RWPE2 (cell line): ENCODE results near the gene CHRM5.

Experiments used
- ATAC-seq: fragments of 200-7000 bp; cut with Tn5 transposase; 3 replicates; pipeline ENCODE4 v1.9.1; 2021; ENCODE audit warnings: low read depth
- DNase-seq: peaks from one replicate; pipeline ENCODE4 v3.0.0-alpha.2; 2020; ENCODE audit warnings: low spot score
- H3K27ac ChIP-seq: fragments of 450-650 bp; 2 replicates; pipeline ENCODE4 v1.5.1; 2017; ENCODE audit warnings: mild to moderate bottlenecking; ENCODE audit not compliant: poor library complexity, severe bottlenecking
- H3K27me3 ChIP-seq: fragments of 250-450 bp; sonication (Bioruptor Pico); 2 replicates; pipeline ENCODE4 v1.5.1; 2021; ENCODE audit warnings: mild to moderate bottlenecking, moderate library complexity; ENCODE audit not compliant: insufficient read depth, poor library complexity, severe bottlenecking
- H3K36me3 ChIP-seq: fragments of 250-450 bp; sonication (Bioruptor Pico); 2 replicates; pipeline ENCODE4 v1.5.1; 2020; ENCODE audit warnings: low read depth, mild to moderate bottlenecking, moderate library complexity
- H3K4me1 ChIP-seq: fragments of 250-450 bp; sonication (Bioruptor Pico); 2 replicates; pipeline ENCODE4 v1.5.1; 2021; ENCODE audit warnings: mild to moderate bottlenecking, moderate library complexity; ENCODE audit not compliant: insufficient read depth, poor library complexity, severe bottlenecking
- H3K4me3 ChIP-seq: fragments of 250-450 bp; sonication (Bioruptor Pico); 2 replicates; pipeline ENCODE4 v1.5.1; 2021; ENCODE audit warnings: mild to moderate bottlenecking, moderate library complexity; ENCODE audit not compliant: severe bottlenecking
- H3K9me3 ChIP-seq: fragments of 250-450 bp; sonication (Bioruptor Pico); 2 replicates; pipeline ENCODE4 v1.5.1; 2021; ENCODE audit warnings: mild to moderate bottlenecking, moderate library complexity; ENCODE audit not compliant: severe bottlenecking
- TF ChIP-seq, protein P1 (sequence below): fragments of 450-650 bp; IDR thresholded peaks from one replicate; pipeline ENCODE4 v1.5.1; 2017; ENCODE audit warnings: mild to moderate bottlenecking, moderate library complexity; ENCODE audit not compliant: poor library complexity, severe bottlenecking

The CHRM5 gene

DNA sequence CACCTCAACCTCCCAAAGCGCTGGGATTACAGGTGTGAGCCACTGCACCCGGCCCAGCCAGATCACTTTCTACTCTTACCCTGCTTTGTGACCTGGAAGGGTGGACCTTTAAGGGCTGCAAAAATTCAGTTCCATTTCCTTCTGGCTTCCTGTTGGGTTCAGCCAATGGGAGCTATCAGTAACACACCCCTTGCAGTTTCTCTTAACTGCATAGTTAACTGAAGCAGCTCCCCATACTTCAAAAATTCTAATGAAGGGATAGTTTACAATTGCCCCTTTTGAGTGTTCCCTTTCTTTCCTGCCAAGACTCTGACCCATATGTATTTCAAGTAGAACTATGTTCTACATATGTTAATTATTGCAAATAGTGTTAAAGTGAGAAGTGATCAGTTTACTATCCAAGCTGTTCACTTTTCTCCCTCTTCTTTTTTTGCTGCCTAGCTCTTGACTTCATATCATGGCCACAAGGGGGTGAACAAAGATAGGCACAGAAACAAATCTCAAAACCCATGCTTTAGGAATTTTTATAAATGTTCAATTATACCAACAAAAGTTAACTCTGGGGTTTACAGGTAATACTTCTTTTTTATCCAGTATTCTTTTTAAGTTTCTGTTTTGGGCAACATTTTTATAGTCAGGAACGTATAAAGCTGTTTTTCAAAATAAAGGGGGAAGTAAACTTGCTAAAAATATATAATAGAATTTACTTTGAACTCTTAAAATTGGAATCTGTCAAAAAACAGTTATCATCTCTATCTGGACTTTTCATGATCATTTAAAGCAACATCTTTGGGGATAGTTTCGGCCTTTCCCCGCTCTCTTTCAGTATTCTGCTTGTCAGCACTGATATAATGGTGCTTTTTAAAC, 141.7 kb downstream of the CHRM5 start:
- Histone ChIP-seq H3K4me1 (no peaks in the 10 kb centered on the region), H3K36me3 (no peaks in the 10 kb centered on the region), H3K27me3 (no peaks in the 10 kb centered on the region), H3K27ac (no peak overlapping the region), H3K9me3 (no peaks in the 10 kb centered on the region), H3K4me3 (no peak overlapping the region)
- DNase-seq = no peak
- ATAC-seq = peak; percentile 71; the same call in 2 of the 3 replicates
- TF ChIP-seq, protein P1, sequence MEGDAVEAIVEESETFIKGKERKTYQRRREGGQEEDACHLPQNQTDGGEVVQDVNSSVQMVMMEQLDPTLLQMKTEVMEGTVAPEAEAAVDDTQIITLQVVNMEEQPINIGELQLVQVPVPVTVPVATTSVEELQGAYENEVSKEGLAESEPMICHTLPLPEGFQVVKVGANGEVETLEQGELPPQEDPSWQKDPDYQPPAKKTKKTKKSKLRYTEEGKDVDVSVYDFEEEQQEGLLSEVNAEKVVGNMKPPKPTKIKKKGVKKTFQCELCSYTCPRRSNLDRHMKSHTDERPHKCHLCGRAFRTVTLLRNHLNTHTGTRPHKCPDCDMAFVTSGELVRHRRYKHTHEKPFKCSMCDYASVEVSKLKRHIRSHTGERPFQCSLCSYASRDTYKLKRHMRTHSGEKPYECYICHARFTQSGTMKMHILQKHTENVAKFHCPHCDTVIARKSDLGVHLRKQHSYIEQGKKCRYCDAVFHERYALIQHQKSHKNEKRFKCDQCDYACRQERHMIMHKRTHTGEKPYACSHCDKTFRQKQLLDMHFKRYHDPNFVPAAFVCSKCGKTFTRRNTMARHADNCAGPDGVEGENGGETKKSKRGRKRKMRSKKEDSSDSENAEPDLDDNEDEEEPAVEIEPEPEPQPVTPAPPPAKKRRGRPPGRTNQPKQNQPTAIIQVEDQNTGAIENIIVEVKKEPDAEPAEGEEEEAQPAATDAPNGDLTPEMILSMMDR = peak; percentile 99

DNA sequence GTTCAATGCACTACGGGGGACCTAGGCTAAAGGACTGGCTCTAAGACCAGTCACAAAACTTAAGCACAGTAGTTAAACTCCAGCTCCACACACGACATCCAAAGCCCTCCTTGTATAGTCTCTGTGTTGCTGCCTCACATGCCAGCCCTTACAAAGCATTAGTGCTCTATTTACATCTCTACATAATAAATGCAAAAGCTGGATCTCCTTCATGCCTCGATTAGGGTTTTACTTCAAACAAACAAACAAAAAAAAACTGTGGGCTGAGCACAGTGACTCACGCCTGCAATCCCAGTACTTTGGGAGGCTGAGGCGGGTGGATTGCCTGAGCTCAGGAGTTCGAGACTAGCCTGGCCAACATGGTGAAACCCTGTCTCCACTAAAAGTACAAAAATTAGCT, 143.2 kb downstream of the CHRM5 start:
- no peaks in the 10 kb centered on the region for H3K9me3 ChIP-seq
- TF ChIP-seq, protein P1 = no peak
- H3K27me3 ChIP-seq = no peaks in the 10 kb centered on the region
- no peaks in the 10 kb centered on the region for H3K4me1 ChIP-seq
- H3K4me3 ChIP-seq = no peak overlapping the region
- ATAC-seq = no peak
- no peak overlapping the region for H3K27ac ChIP-seq
- H3K36me3 ChIP-seq = no peaks in the 10 kb centered on the region
- DNase-seq = no peak

DNA sequence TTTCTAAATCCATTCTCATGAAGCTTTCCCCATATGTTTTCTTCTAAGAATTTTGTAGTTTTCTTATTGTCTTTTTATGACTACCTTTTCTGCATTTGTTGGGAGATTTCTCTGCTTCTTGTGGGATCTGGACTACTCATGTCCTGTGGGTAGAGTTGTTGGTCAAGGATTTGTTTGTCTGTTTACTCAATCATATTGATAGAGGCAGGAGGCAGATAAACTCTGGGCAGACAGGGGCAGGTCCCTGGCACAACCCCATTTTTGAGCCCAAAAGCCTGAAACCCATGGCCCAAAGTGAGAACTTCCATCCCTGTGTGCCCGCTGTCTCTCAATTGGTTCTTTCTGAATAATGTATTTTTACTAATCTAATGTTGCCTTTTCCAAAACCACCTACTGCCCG, 145.9 kb downstream of the CHRM5 start:
- no peak for ATAC-seq
- TF ChIP-seq, protein P1 = no peak
- no peaks in the 10 kb centered on the region for H3K36me3 ChIP-seq

DNA sequence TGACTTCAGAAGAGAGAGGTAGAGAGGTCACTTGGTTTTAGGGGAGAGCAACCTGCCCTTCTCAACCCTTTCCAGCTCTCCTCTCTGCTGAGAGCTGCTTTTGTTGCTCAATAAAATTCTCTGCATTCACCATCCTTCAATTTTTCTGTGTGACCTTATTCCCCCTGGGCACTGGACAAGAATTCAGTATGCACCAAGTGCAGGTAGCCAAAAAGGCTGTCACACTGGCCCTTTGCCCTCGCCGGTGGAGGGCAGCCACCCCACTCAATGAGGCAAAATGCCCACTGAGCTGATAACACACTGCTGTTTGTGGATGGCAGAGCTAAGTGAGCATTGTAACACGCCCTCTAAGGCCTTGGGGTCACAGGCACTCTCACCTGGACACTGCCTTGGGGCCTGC, 146.4 kb downstream of the CHRM5 start:
- H3K9me3 ChIP-seq = no peaks in the 10 kb centered on the region
- H3K4me3 ChIP-seq = no peak overlapping the region
- H3K27ac ChIP-seq = no peak overlapping the region
- H3K27me3 ChIP-seq = no peaks in the 10 kb centered on the region
- no peaks in the 10 kb centered on the region for H3K4me1 ChIP-seq
- H3K36me3 ChIP-seq = no peaks in the 10 kb centered on the region
- DNase-seq (no peak), ATAC-seq (no peak)
- TF ChIP-seq, protein P1 = no peak

More for the DNA sequence above, 145.9 kb downstream of the CHRM5 start:
- H3K27ac ChIP-seq = no peak overlapping the region
- no peak overlapping the region for H3K4me3 ChIP-seq
- no peaks in the 10 kb centered on the region for H3K27me3 ChIP-seq
- DNase-seq = no peak
- H3K9me3 ChIP-seq = no peaks in the 10 kb centered on the region
- no peaks in the 10 kb centered on the region for H3K4me1 ChIP-seq

DNA sequence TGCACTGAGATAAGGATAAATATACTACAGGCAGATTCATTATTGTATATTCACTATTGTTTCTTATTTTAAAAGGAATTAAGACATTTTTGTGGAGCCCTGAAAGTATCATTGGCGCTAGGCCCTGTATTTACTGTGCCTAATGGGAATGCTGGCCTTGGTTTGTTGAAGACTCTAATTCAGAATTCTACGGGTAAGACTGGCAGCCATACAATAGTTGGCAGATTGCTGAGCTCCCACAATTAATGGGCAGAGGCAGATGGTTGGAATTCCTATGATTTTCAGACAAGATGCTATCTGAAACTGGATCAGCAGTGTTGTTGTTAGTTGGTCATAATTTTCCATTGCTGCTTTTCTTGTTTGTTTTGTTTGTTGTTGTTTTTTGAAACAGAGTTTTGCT, 148.3 kb downstream of the CHRM5 start:
- H3K9me3 ChIP-seq = no peaks in the 10 kb centered on the region
- DNase-seq = no peak
- H3K27ac ChIP-seq = no peak overlapping the region
- H3K27me3 ChIP-seq = no peaks in the 10 kb centered on the region
- no peaks in the 10 kb centered on the region for H3K4me1 ChIP-seq
- H3K4me3 ChIP-seq = no peak overlapping the region
- H3K36me3 ChIP-seq = no peaks in the 10 kb centered on the region
- ATAC-seq = no peak
- TF ChIP-seq, protein P1 = no peak
